Measurements from ENCODE around the gene DCDC2.
"Not testable (repeated sequence)": the region's sequence is repeated elsewhere in the genome, so short reads cannot be mapped to it uniquely, and the experiment has no call there.

The DCDC2 gene

DNA sequence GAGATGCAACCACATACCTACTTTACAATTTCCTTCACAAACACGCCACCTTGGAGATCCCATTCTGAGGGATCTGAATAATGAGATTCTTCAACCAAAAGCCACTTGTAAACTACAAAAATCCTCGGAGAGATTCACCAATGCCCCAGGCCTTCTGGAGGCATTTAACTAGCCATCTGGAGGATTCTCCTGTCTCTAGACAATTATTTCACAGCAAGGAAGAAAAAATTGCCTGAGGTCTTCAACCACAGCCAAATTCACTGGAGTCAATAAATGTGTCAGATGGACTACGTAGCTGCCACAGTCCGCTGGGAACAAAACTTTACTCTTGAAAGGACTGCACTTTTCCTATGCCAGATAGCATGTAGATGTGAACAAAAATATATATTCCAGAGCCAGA lies 19.0 kb upstream of the DCDC2 start:
- TF ChIP-seq, protein P1, sequence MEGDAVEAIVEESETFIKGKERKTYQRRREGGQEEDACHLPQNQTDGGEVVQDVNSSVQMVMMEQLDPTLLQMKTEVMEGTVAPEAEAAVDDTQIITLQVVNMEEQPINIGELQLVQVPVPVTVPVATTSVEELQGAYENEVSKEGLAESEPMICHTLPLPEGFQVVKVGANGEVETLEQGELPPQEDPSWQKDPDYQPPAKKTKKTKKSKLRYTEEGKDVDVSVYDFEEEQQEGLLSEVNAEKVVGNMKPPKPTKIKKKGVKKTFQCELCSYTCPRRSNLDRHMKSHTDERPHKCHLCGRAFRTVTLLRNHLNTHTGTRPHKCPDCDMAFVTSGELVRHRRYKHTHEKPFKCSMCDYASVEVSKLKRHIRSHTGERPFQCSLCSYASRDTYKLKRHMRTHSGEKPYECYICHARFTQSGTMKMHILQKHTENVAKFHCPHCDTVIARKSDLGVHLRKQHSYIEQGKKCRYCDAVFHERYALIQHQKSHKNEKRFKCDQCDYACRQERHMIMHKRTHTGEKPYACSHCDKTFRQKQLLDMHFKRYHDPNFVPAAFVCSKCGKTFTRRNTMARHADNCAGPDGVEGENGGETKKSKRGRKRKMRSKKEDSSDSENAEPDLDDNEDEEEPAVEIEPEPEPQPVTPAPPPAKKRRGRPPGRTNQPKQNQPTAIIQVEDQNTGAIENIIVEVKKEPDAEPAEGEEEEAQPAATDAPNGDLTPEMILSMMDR (conservative IDR thresholded peaks at IDR 0.05; ENCODE audit: low read length) = no peak
- no peak for DNase-seq (ENCODE audit: low read depth)
- no peak overlapping the region for H3K4me3 ChIP-seq (ENCODE audit: low read length)

DNA sequence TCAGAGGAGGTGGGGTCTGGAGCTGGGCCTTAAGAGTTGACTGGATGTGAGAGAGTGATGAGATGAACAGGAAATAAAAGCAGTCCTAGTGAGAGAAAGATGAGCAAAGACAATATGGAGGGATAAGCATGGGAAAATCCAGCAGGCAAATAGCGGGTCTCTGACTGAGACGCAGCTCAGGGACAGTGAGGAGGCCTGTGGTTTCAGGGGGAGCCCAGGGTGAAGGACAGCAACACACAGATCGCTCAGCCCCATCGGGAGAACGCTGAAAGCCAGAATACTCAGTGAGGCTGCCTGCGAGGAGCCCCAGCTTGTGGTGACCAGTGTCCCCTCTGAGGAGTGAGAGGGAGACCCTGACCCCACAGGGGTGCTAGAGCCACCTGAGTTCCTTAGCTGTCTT lies 16.8 kb upstream of the DCDC2 start:
- TF ChIP-seq, protein P1 (conservative IDR thresholded peaks at IDR 0.05; ENCODE audit: low read length) = no peak

GRCh38 chr6:24365103-24365633 lies 7.3 kb upstream of the DCDC2 start:
- not testable (repeated sequence) for DNase-seq (ENCODE audit: low read depth); H3K4me3 ChIP-seq (ENCODE audit: low read length)

More for the DNA sequence above, 16.8 kb upstream of the DCDC2 start:
- no peak overlapping the region for H3K4me3 ChIP-seq (ENCODE audit: low read length)
- DNase-seq (ENCODE audit: low read depth) = no peak

GRCh38 chr6:24362363-24362762 lies 4.5 kb upstream of the DCDC2 start:
- not testable (repeated sequence) for DNase-seq (ENCODE audit: low read depth); H3K4me3 ChIP-seq (ENCODE audit: low read length)

GRCh38 chr6:24359640-24360454 lies 2.0 kb upstream of the DCDC2 start:
- peak; percentile 60 for DNase-seq (ENCODE audit: low read depth)
- TF ChIP-seq, protein P1 (conservative IDR thresholded peaks at IDR 0.05; ENCODE audit: low read length) = peak; percentile 59
- peak overlapping the region; percentile 61 for H3K4me3 ChIP-seq (ENCODE audit: low read length)

DNA sequence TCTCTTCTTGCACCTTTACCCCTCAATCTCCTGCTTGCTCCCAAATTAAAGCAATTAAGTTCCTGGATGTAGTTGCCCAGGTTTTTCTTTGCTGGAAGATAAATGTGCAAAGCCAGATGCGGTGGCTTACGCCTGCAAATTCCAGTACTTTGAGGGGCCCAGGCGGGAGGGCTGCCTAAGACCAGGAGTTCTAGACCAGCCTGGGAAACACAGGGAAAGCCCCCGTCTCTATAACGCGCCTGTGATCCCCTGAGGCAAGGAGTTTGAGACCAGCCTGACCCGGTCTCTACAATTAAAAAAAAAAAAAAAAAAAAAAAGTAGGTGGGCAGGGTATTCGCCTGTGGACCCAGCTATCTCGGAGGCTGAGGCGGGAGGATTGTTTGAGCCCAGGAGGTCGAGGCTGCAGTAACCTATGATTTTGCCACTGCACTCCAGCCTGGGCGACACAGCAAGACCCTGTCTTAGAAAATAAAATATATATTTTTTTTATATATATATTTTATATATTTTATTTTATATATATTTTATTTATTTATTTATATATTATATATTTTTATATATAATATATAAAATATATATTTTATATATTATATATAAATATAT lies 461 bp upstream of the DCDC2 start:
- DNase-seq (ENCODE audit: low read depth) = no peak
- TF ChIP-seq, protein P1 (conservative IDR thresholded peaks at IDR 0.05; ENCODE audit: low read length) = no peak
- H3K4me3 ChIP-seq (ENCODE audit: low read length) = no peak overlapping the region

- no peak for DNase-seq (ENCODE audit: low read depth)
Measured at GRCh38 chr6:24356310-24356973, 1.4 kb downstream of the DCDC2 start.

More at GRCh38 chr6:24356310-24356973, 1.4 kb downstream of the DCDC2 start:
- TF ChIP-seq, protein P1 (conservative IDR thresholded peaks at IDR 0.05; ENCODE audit: low read length) = no peak
- no peak overlapping the region for H3K4me3 ChIP-seq (ENCODE audit: low read length)

All from AG10803 (cell line).